Activated T-cell treated with anti-CD3 and anti-CD28 coated beads for 4 hours (primary cell): ENCODE measurements around the gene PRLH.

Experiments
- DNase-seq: peaks from one replicate; pipeline ENCODE4 v3.0.0-alpha.2; 2020

PRLH gene

GRCh38 chr2:237567276-237568029 lies 1.1 kb downstream of the PRLH start:
- no peak for DNase-seq

- no peak for DNase-seq
Measured at GRCh38 chr2:237568121-237568660, 1.8 kb downstream of the PRLH start.

- DNase-seq: no peak
Measured at GRCh38 chr2:237569041-237569440, 2.7 kb downstream of the PRLH start.

- DNase-seq: no peak
Measured at GRCh38 chr2:237569896-237570295, 3.5 kb downstream of the PRLH start.

- DNase-seq: no peak
Measured at GRCh38 chr2:237570776-237571335, 4.5 kb downstream of the PRLH start.

- no peak for DNase-seq
Measured at GRCh38 chr2:237571551-237571950, 5.2 kb downstream of the PRLH start.

GRCh38 chr2:237572021-237572741 lies 5.8 kb downstream of the PRLH start:
- peak; percentile 85 for DNase-seq

- DNase-seq: no peak
Measured at GRCh38 chr2:237572742-237573101, 6.3 kb downstream of the PRLH start.

GRCh38 chr2:237573721-237574415 lies 7.5 kb downstream of the PRLH start:
- no peak for DNase-seq

GRCh38 chr2:237574467-237574866 lies 8.1 kb downstream of the PRLH start:
- DNase-seq: no peak

GRCh38 chr2:237574894-237575868 lies 8.8 kb downstream of the PRLH start:
- DNase-seq: no peak

GRCh38 chr2:237575869-237576862 lies 9.8 kb downstream of the PRLH start:
- DNase-seq: no peak

GRCh38 chr2:237576974-237577373 lies 10.6 kb downstream of the PRLH start:
- no peak for DNase-seq

- no peak for DNase-seq
Measured at GRCh38 chr2:237577458-237577857, 11.1 kb downstream of the PRLH start.

GRCh38 chr2:237577956-237578870 lies 11.8 kb downstream of the PRLH start:
- DNase-seq: no peak

GRCh38 chr2:237581326-237581725 lies 15.0 kb downstream of the PRLH start:
- DNase-seq: no peak

- DNase-seq: peak; percentile 17
Measured at GRCh38 chr2:237581751-237582746, 15.7 kb downstream of the PRLH start.
